CMK (cell line): ENCODE results near the gene EXOC6B.
"Not testable (repeated sequence)": the region's sequence is repeated elsewhere in the genome, so short reads cannot be mapped to it uniquely, and the experiment has no call there.

ENCODE experiments used
- DNase-seq: peaks from one replicate; pipeline ENCODE4 v3.0.0-alpha.2; 2010; ENCODE audit warnings: low read depth

Gene EXOC6B

DNA sequence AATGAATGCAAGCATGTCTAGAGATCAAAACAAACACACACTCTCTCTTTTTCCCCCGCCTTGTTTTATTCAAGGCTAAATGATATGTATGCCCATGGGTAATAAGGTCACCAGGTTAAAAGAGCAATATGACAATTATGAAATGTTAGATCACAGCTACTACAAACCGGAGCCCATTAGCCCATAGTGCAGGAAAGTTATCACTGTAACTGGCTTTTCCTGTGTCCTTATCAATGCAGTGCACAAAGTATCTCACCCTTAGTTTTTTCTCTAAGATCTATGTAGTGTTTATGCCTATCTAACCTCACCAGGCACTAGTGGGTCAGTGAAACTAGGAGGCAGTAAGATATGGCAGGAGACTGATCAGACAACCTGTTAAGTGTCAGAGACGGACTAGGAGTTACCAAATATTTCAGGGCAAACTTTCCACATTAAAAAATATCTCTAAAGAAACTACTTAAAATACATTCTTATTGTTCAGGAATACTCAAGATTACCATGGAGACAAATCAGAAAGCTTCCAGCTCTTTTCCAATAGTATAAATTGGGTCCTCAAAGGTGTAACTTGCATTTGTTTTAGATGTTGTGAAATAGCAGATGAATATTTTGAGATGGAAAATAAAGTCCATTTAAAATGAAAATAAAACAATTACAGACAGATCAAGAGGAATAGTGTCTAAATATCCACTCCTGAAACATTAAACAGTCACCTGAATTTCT, 282.2 kb downstream of the EXOC6B start:
- DNase-seq: peak; percentile 92

DNA sequence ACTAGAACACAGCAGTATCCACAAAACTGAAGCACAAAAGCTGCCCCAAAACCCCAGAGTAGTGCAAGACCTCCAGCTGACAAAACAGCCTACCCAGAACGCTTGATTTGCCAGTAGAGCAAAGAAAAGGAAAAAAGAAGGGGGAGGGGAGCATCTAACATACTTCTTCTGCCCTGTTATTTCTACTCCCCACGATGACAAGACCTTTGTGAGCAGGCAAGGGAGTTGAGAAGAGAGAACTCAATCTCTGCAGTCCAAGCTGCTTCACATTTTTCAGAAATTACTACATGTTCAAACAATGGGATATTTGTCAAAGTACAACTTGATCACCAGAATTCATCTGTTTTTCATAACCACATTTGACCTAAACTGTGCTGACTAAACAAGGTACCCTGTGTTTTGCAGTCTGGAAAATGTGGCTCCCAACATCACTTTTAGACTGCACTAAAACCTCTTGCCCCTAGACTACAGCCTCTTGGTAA, 286.7 kb downstream of the EXOC6B start:
- no peak for DNase-seq

DNA sequence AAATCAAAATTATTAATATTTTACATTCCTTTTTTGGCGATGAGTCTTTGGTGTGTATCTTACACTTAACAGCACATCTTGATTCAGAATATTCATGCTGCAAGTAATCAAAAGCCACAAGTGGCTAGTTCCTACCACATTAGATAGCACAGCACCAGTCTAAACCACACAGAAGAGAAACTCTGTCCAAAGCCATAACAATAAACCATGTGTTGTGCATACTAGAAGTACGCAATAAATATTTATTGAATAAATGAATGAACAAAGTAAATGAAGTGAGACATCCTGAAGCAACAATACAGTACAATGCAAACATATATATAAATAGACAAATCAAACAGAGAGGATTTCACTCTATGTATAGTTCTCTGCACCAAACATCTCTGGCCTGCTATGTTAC, 287.3 kb downstream of the EXOC6B start:
- no peak for DNase-seq

DNA sequence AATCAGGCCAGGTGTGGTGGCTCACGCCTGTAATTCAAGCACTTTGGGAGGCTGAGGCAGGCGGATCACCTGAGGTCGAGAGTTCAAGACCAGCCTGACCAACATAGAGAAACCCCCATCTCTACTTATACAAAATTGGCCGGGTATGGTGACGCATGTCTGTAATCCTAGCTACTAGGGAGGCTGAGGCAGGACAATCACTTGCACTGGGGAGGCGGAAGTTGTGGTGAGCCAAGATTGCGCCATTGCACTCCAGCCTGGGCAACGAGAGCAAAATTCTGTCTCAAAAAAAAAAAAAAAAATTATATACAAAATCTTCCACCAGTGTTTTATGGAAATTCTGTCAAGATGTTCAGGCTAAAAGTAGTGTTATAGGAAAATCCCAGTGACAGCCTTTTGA, 290.2 kb downstream of the EXOC6B start:
- not testable (repeated sequence) for DNase-seq

DNA sequence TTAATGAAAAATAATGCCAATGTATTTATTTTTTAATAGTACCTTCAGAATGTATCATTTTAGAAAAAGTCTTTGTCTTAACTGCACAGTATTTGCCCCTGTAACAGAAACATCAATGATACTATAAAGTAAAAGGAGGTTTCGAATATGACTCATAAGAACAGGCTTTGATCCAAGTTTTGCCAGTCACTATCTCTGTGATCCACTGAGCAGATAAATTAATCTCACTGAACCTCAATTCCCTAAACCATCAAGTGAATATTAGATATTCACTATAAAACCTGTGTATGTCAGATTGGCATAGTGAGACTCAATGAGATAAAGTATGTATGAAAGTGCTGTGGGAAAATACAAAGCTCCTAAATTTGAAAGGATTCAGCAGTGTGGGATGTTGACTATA, 292.1 kb downstream of the EXOC6B start:
- no peak for DNase-seq

DNA sequence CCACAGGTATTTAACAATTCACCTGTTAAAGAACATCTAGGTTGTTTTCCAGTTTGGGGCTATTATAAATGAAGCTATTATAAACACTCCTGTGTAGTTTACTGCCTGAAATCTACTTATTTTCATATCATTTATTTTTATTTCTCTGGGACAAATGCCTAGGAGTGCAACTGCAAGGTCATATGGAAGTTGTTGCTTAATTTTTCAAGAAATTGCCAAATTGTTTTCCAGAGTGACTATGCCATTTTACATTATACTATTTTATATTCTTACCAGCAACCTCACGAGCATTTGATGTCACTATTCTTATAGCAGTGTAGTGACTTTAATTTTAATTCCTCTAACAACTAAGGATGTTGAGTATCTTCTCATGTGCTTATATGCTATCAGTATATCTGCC, 298.4 kb downstream of the EXOC6B start:
- no peak for DNase-seq

DNA sequence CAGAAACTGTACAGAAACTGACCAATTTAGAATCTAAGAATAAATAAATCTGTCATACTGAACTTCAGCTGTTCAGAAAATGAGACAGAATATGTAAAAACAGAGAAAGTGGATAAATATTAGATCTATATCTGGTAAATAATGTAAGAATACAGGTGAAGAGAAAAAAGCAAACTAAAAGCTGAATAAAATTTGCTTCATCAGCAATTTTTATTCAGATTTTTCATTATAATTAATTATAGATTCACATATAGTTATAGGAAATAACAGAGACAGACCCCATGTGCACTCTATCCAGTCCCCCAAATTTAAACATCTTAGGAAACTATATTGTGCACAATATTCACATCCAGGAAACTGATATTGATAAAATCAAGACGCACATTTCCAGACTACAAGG, 299.2 kb downstream of the EXOC6B start:
- no peak for DNase-seq

DNA sequence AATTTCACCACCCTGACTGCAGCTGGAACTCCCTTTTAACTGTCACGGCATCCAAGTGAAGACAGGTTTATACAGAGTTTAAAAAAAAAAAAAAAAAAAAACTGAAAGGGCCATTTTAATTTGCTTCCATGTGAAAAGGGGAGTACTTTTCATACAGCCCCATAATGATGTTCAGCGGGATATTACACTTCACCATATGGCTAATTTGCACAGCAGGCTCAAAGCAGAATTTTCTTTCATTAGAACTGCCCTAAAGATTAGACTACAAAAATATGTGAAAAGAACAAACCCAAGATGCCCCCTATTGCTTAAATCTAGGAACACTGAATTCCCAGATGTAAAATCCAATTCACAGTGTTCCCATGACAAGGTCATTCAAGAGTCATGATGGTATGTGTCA, 301.8 kb downstream of the EXOC6B start:
- no peak for DNase-seq

DNA sequence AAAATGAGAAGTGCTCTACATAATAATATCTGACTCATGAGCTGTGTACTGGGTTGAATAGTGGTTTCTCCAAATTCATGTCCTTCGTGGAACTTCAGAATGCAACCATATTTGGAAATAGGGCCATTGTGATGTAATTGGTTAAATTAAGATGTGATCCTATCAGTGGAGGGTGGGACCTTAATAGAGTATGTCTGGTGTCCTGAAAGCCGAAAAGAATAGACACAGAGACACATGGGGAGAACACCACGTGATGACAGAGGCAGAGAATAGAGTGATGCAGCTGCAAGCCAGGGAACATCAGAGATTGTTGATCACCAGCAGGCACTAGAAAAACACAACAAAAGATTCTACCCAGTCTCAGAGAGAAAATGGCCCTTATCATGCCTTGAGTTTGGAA, 310.1 kb downstream of the EXOC6B start:
- no peak for DNase-seq

DNA sequence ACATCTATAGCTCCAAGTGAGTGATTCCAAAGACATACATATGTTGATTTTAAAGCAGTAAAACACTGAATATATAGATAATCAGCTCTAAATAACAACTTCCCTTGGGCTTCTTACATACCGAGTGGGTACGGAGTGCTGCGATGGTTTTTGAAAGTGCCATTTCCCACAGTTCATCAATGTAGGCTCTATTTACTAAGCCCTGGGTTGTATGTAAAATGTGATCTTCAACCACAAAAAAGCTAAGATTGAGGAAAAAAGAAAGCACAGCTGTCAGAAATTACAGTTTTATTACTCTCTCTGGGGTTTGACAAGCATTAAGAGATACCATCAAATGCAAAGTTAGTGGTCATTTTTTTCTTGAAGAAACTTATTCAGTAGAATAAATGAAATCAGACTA, 312.8 kb downstream of the EXOC6B start:
- DNase-seq: no peak

DNA sequence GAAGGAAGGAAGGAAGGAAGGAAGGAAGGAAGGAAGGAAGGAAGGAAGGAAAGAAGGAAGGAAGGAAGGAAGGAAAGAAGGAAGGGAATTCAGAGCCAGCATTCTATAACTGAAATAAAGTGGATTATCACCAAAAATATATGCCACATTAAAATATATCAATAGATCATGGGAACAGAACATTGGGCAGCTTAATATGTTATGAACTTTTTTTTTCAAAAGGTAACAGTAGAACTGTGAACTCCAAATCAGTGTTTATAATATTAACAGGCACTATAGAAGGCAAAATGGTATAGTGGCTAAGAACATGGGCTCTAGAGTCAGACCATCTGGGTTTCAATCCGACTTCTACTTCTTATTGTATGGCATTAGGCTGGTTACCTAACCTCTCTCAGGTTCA, 313.5 kb downstream of the EXOC6B start:
- DNase-seq: no peak

DNA sequence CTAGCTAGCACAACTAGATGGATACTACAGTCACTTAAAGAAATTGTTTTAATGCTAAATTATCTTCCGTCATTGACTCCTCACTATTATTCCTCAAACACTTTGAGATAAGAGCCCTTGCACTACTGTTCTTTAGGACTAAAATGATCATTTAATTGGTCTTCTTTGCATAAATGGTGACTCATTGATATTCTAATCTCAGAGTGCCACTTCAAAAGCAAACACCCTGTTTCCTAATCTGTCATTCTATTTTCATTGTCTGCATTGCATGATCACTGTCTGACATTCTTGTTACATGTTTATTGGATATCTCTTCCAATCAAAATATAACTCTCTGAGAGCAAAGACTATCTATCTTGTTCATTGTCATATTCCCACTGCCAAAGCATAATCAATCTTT, 313.9 kb downstream of the EXOC6B start:
- DNase-seq: no peak

DNA sequence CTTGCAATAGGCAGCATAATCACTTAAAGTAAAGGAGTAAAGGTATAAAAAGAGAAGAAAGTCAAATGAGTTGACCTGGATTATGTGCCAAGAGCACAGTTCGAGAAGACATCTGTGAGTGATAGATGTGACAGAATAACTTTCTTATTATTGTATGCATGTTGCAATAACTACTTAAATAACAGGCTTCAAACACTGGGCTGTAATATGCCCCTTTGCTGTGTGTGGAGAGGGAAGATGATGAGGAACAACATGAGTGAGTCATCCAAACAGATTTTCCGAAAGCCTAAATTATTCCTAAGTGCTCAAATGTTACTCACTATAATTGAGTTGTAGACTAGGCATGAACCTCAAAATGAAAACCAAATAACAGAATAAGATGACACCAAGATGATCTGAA, 328.1 kb downstream of the EXOC6B start:
- no peak for DNase-seq

DNA sequence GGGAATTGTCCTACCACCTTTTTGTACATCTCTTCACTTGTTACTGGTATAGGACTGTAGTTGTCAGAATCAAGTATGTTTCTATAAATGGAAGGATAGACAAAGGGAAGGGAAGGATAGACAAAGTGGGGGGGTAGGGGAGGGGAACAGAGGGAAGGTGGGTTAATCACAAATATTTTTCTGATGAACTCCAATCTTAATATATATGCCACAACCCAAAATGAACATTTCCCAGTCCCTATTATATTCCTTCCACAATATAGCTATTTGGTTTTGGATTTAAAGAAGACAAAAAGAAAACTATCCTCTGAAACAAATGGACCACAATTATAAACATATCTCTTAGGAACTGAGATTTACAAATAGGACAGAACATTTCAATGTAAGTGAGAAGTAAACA, 329.4 kb downstream of the EXOC6B start:
- no peak for DNase-seq

DNA sequence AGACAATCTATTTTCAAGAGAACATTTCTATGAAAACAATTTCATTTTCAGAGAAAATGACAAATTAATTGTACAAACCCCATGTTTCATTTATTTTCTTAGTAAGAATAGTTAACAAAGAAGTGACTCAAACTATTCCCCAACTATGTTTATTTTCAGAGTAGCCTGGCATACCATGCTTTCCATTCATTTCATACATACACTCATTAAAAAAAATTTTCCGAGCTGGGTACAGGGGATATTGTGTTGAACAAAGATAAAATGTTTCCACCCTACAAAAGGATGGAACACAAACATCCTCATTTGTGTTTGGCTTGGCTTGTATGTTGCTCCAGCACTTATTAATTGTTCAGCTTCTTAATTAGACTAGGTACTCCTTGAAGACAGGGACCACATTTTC, 331.4 kb downstream of the EXOC6B start:
- no peak for DNase-seq

DNA sequence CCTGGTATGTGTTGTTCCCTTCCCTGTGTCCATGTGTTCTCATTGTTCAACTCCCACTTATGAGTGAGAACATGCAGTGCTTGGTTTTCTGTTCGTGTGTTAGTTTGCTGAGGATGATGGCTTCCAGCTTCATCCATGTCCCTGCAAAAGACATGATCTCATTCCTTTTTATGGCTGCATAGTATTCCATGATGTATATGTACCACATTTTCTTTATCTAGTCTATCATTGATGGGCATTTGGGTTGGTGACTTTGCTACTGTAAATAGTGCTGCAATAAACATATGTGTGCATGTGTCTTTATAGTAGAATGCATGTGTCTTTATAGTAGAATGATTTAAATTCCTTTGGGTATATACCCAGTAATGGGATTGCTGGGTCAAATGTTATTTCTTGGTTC, 341.2 kb downstream of the EXOC6B start:
- not testable (repeated sequence) for DNase-seq

DNA sequence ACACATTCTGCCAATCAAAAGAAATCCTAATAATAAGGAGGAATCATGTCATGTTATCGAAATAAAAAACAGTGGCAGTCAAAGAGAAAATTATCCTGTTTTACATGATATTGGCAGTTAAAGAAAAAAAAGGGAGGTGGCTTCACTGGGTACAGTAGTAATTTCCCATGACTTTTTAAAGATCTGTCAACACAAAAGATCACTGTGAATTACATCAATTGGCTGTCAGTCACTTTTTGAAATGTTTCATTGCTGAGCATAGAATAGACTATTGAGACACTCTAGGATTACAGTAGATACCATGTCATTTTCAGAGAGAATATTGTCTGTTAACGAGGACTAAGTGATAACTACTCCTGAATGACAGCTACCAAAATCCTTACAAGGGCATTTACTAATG, 342.5 kb downstream of the EXOC6B start:
- no peak for DNase-seq

DNA sequence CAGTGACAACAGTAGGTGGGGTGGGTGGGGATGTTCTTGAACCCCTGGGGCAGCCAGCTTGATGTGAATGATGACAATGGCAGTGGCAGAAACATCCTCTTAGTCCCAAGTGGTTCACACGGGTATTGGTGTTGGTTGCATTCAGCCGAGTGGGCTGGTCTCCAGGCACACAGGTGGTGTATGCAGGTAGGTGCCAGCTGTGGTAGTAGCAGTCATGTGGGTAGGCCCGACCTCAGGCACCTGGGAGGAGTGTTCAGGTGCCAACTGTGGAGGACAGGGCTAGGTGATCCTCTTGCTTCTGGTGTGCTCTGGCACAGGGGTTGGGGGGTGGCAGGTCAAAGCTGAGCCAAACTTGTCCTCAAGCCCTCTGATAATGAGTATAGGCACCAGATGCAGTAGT, 350.6 kb downstream of the EXOC6B start:
- DNase-seq: no peak

DNA sequence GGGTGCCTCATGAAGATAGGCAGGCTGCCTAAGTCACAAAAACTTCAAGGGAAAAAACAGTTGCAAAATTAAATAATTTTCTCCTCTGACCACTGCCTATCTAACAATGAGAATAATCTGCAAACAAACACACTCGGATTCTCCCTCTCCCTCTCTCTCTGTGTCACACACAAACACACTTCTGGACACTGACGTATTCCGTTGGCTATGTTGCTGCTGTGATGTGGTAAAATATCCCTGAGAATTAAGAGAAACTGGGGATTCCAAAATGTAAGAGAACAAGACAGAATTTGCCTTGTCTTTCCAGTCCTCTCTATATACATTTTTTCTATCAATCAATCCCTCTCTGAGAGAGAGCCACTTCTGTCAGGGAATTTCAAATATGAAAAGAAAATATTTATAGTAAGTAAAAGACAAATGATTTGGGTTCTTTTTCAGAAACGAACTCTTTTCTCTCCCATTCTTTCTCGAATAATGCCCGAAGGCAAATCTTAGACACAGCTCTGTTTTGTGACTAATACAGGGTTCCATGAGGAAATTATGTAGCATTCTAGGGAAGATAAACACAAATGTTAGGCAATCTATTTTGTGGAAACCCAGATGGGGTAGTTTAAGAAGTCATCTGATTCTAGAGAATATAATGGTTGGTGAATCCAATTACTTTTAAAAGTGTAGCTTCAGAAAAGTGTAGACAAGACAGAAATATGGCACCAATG, 367.9 kb downstream of the EXOC6B start:
- DNase-seq: no peak

DNA sequence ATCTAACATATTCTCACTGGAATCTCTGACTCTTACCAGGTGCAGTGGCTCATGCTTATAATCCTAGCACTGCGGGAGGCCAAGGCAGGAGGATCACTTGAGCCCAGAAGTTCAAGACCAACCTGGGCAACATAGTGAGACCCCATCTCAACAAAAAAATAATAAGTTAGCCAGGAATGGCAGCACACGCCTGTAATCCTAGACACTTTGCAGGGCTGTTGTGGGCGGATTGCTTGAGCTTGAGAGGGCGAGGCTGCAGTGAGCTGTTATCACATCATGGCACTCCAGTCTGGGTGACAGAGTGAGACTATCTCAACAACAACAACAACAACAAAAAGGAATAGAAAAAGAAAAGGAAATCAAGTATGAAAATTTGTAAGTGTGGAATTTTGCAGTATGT, 371.6 kb downstream of the EXOC6B start:
- DNase-seq: no peak

DNA sequence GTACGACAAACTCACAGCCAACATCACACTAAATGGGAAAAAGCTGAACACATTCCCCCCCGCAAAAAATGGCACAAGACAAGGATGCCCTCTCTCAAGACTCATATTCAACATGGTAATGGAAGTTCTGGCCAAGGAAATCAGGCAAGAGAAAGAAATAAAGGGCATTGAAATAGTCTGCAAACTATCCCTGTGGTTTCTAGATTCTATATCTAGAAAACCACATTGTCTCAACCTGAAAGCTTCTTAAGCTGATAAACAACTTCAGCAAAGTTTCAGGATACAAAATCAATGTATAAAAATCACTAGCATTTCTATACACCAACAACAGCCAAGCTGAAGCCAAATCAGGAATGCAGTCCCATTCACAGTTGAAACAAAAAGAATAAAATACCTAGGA, 383.6 kb downstream of the EXOC6B start:
- DNase-seq: no peak

DNA sequence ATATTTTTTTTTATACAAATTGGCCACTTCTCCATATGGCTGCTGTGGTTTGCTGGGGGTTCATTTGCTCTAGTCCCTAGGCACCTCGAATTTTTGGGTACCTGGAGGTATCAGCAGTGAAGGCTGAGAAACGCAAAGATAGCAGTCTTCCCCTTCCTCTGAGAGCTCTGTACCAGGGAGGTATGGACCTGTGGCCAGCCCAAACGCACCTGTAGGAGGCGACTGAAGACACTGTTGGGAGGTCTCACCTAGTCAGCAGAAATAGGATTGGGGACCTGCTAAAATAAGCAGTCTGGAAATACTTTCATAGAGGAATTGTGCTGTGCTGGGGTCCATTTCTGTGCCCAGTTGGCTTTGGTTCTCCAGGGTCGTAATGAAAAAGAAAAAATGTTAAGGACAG, 385.9 kb downstream of the EXOC6B start:
- DNase-seq: no peak

DNA sequence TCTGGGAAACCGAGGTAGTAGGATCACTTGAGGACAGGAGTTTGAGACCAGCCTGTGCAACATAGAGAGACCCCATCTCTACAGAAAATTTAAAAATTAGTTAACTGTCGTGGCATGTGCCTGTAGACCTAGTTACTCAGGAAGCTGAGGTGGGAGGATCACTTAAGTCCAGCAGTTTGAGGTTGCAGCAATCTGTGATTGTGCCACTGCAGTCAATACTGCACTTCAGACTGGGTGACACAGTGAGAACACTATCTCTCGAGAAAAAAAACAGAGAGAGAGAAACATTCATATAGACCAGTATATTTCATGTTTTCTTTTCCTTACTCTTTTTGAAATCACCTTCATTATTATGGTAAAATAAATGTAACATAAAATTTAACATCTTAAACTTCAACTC, 387.5 kb downstream of the EXOC6B start:
- DNase-seq: peak; percentile 5

DNA sequence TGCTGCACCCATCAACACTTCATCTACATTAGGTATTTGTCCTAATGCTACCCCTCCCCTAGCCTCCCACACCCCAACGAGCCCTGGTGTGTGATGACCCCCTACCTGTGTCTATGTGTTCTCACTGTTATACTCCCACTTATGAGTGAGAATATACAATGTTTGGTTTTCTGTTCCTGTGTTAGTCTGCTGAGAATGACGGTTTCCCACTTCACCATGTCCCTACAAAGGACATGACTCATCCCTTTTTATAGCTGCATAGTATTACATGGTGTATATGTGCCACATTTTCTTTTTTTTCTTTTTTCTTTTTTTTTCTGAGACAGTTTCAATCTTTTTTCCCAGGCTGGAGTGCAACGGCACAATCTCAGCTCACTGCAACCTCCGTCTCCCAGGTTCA, 394.1 kb downstream of the EXOC6B start:
- no peak for DNase-seq
